HG03064 (cell line): Measurements from ENCODE around the gene WNT9A.
"Not testable (repeated sequence)": the region's sequence is repeated elsewhere in the genome, so short reads cannot be mapped to it uniquely, and the experiment has no call there.

Source experiments
- ATAC-seq: cut with Tn5 transposase; IDR thresholded peaks from one replicate; pipeline ENCODE4 v1.9.1; 2021; ENCODE audit warnings: low read depth; ENCODE audit not compliant: unreplicated experiment

Gene WNT9A

GRCh38 chr1:227913764-227914721, 33.7 kb downstream of the WNT9A start:
- no peak for ATAC-seq

- ATAC-seq: no peak
Observed at GRCh38 chr1:227913396-227913763, 34.4 kb downstream of the WNT9A start.

- ATAC-seq: no peak
Observed at GRCh38 chr1:227912866-227913265, 34.9 kb downstream of the WNT9A start.

- ATAC-seq: no peak
Observed at GRCh38 chr1:227911376-227911775, 36.4 kb downstream of the WNT9A start.

GRCh38 chr1:227910511-227911153, 37.1 kb downstream of the WNT9A start:
- ATAC-seq: no peak

- not testable (repeated sequence) for ATAC-seq
Observed at GRCh38 chr1:227909923-227910328, 37.8 kb downstream of the WNT9A start.

- ATAC-seq: no peak
Observed at GRCh38 chr1:227909188-227909587, 38.5 kb downstream of the WNT9A start.

GRCh38 chr1:227908359-227908758, 39.4 kb downstream of the WNT9A start:
- ATAC-seq: no peak

- ATAC-seq: no peak
Observed at GRCh38 chr1:227907439-227908015, 40.2 kb downstream of the WNT9A start.

- ATAC-seq: no peak
Observed at GRCh38 chr1:227906550-227907071, 41.1 kb downstream of the WNT9A start.

- no peak for ATAC-seq
Observed at GRCh38 chr1:227905573-227906487, 41.9 kb downstream of the WNT9A start.

GRCh38 chr1:227904541-227905335, 43.0 kb downstream of the WNT9A start:
- no peak for ATAC-seq

- ATAC-seq: no peak
Observed at GRCh38 chr1:227903614-227904501, 43.9 kb downstream of the WNT9A start.

GRCh38 chr1:227903061-227903521, 44.6 kb downstream of the WNT9A start:
- no peak for ATAC-seq

- ATAC-seq: no peak
Observed at GRCh38 chr1:227902641-227902990, 45.1 kb downstream of the WNT9A start.

- no peak for ATAC-seq
Observed at GRCh38 chr1:227901906-227902640, 45.7 kb downstream of the WNT9A start.

- ATAC-seq: no peak
Observed at GRCh38 chr1:227901239-227901905, 46.4 kb downstream of the WNT9A start.
